Left colon (tissue), 2 donors: Measurements from ENCODE around the gene FAM177A1. TPM values are rescaled to one million over a fixed set of nuclear protein-coding genes. Genes with fewer than 3 reads are reported as not detected.

Experiments used
- ATAC-seq: fragments of 200-7000 bp; cut with Tn5 transposase; one replicate; pipeline ENCODE4 v1.9.1; 2020; ENCODE audit warnings: mild to moderate bottlenecking, moderate library complexity
- DNase-seq, 2 donors: peaks; one replicate each; pipeline ENCODE4 v3.0.0-alpha.2; 2020
- intact Hi-C, 2 donors: fragments of 100-400 bp; cut with DNase I in 1 of 2; cut with micrococcal nuclease in 1 of 2; formaldehyde crosslinking; loops; one replicate each; pipeline versions ENCODE4 v1.11.2 to v1.14.0; 2022; cut with DNase I, micrococcal nuclease
- total RNA-seq, 2 donors: library from RNA; stranded (reverse); fragmentation: NEBNext Ultra II Directional; extraction: Animal tissue kit (Norgen Biotek cat#: 25700); gene quantifications; one replicate each; pipeline ENCODE4 v1.2.1, GENCODE V29; 2021
- donor health status: DM: no; HTN: no; CAD: no.
- donor health status: DM: yes; HTN: yes; CAD: no.

The FAM177A1 gene
- total RNA-seq, 2 donors from 2014 or later, result 147 to 199 TPM

DNA sequence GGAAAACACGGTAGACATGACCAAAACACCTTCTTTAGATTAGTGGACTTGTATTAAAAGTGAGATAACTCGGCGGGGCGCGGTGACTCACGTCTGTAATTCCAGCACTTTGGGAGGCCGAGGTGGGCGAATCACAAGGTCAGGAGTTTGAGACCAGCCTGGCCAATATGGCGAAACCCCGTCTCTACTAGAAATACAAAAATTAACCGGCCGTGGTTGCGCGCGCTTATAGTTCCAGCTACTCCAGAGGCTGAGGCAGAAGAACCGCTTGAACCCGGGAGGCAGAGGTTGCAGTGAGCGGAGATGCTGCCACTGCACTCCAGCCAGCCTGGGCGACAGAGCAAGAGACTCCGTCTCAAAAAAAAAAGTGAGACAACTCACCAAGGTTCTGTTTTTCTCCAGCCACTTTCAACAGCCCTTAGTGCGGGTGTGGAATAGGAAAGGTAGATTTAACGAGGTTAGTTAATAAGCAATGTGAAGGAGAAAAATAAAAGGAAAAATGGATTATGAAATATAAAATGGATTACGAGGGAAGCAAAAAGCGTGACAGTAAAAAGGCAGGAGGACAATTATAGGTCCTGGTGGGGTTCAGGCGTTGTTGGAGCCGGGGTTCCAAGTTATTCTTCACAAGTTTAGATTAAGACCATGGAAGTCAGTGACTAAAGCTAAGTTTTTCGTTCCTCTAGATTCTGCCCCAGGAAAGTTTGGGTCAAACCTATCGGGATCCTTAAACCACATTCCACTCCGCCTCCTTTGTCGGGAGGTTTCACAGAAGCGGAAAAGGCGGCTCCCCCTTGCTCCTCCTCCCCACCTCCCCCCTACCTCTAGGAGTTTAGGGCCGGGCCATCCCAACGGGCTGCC lies 75.2 kb downstream of the FAM177A1 start:
- DNase-seq (peak in 1 of 2 donors; percentile 46), ATAC-seq (peak; percentile 1)
- intact Hi-C loops, result loop anchor here in 1 of 2 donors (5.0 kb wide), 1 partner anchor 291 kb away; no protein-coding TSS in a partner anchor

DNA sequence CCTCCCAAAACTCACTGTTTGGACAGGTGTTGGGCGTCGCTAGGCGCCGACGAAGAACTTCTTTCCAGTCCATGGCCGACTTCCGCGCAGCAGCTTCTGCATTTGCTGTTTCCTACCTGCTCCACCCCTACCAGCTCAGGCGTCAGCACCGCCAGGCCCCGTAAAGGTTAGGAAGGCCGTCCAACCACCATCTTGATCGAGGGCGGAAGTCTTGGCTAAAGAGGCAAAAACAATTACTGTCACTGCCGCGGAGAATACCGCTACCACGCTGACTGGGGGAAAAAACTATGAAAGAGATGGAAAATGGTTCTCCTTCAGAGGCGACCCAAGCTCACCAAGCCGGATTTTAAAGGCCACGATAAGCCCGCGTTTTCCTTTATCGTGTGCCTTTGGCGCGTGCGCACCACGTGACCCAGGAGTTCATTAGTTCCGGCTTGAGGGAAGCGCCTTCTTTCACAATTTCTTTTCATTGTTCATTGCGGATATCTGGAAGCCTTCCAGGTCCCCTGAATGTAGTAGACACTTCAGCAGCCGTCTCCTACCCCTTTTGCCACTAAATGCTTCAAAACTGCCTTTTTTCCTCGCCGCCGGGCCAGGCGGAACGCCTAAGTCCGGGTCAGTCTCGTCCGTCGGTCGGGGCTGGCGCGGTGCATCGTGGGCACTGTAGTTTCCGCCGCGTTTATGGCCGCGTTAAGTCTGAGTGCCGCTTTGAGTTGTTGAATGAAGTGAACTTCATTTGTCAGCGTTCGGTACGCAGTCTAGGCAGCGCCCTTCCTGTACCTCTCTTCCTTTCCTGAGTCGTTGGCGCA lies 76.0 kb downstream of the FAM177A1 start, which contains the start of the genes PPP2R3C and PRORP:
Gene PPP2R3C (minus strand): TSS at position 104 of the 809 bp plus-strand sequence. CDS start 31 bp downstream, at position 73.
Gene PRORP (plus strand): TSS at position 666 of the 809 bp plus-strand sequence. CDS start 694 bp downstream, outside the sequence.
- peak; percentile 91 to 97 for DNase-seq
- peak; percentile 85 for ATAC-seq
- intact Hi-C loops, result loop anchor here in 1 of 2 donors (5.0 kb wide), 1 partner anchor 290 kb away; no protein-coding TSS in a partner anchor

DNA sequence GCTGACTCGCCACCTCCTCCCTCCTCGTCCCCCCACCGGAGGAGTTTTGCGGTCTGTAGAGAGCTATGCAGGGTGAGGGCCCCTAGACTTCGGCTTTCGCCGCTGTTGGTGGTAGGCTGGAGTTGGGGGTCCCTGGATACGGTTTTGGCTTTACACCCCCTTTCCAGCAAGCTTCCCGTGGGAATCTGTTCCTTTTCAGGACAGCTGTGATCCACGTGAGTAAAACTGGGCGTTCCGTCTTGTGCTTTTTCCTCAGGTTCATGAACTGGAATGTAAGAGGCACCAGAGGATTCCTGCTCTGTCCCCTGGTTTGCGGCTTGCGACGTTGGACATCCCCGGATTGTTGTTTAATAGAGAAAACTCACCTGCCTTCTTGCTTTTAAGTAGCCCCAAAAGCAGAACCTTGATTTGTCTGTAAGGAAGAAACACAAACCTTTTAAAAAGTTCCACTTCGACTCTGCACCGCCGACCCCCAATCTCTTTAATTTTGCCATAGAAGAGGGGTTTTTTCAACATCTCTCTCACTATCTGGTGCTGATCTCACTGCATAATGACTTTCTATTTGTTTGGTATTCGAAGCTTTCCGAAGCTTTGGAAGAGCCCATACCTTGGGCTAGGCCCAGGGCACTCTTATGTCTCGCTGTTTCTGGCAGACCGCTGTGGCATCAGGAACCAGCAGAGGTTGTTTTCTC lies 76.8 kb downstream of the FAM177A1 start:
- intact Hi-C loops, result loop anchor here in 1 of 2 donors (5.0 kb wide), 1 partner anchor 289 kb away; no protein-coding TSS in a partner anchor
- DNase-seq, result peak in 1 of 2 donors; percentile 25
- ATAC-seq, result peak; percentile 38

DNA sequence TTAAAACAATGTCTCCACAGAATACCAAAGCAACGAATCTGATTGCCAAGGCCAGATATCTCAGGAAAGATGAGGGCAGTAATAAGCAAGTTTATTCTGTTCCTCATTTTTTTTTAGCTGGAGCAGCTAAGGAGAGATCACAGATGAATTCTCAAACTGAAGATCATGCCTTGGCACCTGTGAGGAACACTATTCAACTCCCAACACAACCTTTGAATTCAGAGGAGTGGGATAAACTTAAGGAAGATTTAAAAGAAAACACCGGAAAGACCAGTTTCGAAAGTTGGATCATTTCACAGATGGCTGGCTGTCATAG lies 77.3 kb downstream of the FAM177A1 start:
- intact Hi-C loops, result loop anchor here in 1 of 2 donors (5.0 kb wide), 1 partner anchor 289 kb away; no protein-coding TSS in a partner anchor
- ATAC-seq (no peak), DNase-seq (no peak)

DNA sequence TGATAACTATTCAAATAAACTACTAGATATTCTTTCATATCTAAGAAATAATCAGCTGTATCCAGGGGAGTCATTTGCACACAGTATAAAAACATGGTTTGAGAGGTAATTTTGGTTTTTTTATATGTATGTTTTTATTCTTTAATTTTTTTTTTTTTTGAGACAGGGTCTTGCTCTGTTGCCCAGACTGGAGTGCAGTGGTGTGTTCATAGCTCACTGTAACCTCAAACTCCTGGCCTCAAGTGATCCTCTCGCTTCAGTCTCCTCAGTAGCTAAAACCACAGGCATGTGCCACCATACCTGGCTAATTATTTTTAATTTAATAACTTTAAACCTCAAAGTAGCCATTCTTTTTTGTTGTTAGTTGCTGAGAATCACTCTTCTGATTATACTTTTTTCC lies 78.1 kb downstream of the FAM177A1 start:
- ATAC-seq, result no peak
- intact Hi-C loops, result loop anchor here in 1 of 2 donors (5.0 kb wide), 1 partner anchor 288 kb away; no protein-coding TSS in a partner anchor
- DNase-seq, result no peak

Other genes with a start within 250 kb of the FAM177A1 start
- gene BAZ1A, start 170.9 kb upstream of the FAM177A1 start, total RNA-seq, result 10 to 100 TPM; 29.1 to 36.1 TPM
- 10 to 100 TPM; 38.3 to 43.4 TPM for gene SRP54, start 63.3 kb upstream of the FAM177A1 start, total RNA-seq
- 10 to 100 TPM; 23.9 to 27.8 TPM for gene PPP2R3C, start 75.7 kb downstream of the FAM177A1 start, total RNA-seq
- gene PRORP, start 76.3 kb downstream of the FAM177A1 start, total RNA-seq, result 10 to 100 TPM; 25.2 to 27.6 TPM
- gene PSMA6, start 246.1 kb downstream of the FAM177A1 start, total RNA-seq, result 100 to 1,000 TPM; 138 to 171 TPM